Astrocyte of the hippocampus (primary cell): Measurements from ENCODE around the gene FBXW11.

Experiments
- DNase-seq: peaks from one replicate; pipeline ENCODE4 v3.0.0; 2011; ENCODE audit warnings: low read depth, low spot score

FBXW11 gene

DNA sequence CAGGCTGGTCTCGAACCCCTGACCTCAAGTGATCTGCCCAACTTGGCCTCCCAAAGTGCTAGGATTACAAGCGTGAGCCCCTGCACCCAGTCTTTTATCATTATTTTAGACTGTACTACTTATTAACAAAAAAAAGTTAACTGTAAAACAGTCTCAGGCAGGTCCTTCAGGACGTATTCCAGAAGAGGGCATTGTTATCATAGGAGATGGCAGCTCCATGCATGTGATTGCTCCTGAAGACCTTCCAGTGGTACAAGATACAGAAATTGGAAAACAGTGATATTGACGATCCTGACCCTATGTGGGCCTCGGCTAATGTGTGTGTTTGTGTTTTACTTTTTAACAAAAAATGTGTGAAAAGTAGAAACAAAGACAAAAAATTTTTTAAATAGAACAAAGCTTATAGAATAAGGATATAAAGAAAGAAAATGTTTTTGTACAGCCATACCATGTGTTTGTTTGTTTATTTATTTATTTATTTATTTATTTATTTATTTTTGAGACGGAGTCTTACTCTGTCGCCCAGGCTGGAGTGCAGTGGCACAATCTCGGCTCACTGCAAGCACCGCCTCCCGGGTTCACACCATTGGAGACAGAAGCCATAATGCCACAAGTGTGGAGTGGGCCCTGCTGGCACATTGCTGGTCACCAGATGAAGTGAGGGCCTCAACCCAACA lies 13.8 kb upstream of the FBXW11 start:
- peak; percentile 14 for DNase-seq

DNA sequence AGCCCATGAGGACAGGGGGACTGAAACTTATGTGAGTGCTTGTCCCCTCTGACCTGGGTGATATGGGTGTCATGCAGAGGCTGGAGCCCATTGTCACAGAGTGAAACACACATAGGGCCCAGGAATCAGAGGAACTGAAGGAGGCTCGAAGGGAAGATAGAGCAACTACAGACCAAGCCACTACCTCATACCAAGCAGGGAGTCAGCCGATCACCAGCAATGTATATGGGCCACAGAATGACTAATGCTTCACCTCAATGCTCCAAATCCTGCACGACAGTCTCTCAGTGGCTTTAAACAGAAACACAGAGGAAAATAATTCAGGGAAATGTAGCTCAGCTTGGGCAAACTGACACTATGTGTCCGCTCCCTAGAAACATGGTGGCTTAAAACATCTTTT lies 8.9 kb upstream of the FBXW11 start:
- no peak for DNase-seq

DNA sequence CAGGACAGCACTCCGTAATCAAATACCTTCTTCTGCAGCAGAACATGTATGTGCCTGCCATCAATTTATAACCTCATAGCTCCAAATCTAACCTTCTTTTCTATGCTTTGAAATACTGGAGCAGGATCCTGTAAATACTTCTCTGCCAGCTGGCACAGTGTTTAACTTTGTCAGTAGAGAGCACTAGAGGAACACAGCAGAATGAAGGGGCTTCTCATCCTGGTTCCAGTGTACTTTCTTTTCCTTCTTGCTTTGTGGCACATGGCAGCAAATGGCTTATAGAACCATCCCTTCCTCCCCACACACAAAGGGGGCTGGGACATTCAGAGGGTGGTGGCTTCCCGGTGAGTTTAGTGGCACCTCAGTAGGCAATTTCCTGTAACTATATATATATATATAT lies 3.8 kb upstream of the FBXW11 start:
- DNase-seq, result peak; percentile 55

DNA sequence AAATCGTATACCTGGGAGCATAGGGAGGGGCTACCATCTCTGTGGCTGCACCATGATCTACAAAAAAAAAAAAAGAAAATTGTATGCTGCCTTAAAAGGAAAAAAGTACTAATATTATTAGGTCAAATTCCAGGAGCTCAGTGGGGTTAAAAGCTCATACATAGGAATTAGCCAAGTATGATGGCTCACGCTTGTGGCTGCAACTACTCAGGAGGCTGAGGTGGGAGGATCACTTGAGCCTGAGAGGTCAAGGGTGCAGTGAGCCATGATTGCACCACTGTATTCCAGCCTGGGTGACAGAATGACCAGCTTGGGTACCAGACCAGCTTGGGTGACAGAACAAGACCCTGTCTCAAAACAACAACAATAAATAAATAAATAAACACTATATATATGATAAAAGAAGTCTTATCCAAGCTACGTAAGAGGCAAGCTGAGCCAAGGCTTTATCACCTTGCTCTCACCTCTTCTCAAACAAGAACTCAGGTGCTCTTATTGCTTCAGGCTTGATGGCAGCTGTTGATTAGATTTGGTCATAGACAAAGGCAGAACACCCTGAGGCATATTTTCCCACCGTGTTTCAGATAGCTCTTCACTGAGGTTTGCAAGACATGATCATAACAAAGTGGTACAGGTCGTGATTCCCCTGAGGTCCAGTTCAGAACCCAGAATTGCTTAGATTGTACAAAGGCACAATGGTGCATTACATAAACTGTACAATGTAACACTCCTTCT lies 3.3 kb upstream of the FBXW11 start:
- no peak for DNase-seq

DNA sequence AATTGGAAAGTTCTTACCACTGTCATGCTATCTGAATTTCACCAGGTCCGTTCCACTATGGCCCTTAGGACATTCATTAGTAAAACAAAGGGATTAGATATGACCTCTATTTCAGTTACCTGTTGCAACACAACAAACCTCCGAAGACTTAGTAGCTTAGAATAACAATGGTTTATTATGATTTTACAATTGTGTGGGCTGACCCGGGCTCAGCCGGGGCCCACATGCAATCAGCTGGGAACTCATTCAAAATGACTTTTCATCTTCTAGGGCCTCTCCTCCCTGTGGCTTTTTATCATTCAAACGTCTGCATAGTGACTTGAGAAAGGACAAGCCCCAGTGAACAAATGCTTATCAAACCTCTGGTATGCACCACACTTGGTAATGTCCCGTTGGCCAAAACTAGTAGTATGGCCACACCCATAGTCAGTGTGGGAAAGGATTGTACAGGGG lies 2.3 kb upstream of the FBXW11 start:
- peak; percentile 56 for DNase-seq

DNA sequence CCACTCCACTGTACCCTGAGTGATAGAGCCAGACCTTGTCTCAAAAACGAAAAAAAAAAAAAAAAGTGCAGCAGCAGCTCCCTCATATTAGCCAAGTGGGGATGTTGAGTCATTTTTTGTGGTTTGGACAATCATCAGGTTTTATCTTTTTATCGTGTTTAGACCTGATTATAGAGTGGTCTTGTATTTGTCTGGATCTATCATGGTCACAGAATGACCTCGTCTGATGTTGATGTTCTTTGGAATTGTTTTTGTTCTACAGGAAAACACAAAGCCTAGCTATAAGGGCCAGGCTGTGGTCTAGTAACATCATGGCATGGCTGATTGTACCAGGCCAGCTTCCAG lies 1.6 kb upstream of the FBXW11 start:
- DNase-seq, result peak; percentile 69

DNA sequence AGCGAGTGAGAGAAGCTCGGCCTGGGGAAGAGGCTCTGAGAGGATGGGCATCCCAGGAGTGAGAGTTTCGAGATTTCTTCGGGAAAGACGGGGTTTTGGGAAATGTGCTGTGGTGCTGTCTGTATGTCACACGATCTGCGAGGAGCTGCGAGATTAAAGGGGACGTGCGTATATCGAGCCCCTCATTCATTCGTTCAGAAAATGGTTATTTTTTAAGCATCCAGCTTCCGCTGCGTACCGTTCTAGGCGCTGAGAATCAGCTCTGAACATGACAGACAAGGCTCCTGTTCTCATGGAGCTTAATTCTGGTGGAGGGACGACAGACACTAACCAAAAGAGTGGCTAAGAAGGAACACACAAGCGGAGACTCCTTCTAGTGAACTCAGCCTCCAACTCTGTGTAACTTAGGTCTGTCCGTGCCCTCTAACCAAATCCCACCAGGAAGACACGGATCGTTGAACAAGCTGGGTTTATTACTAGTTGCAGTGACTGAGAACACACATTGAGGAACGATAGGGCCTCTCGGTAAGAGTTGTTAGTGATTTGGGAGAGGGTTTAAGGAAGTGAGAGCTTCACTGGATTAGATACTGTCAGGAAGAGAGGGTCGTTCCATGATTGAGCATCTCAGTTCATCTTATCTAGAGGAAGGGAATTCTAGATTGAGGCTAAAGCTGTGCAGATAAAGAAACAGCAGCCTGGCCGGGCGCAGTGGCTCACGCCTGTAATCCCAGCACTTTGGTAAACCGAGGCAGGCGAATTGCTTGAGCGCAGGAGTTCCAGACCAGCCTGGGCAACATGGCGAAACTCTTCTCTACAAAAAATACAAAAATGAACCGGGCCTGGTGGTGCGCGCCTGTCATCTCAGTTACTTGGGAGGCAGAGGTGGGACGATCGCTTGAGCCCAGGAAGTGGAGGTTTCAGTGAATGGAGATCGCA lies 1.0 kb upstream of the FBXW11 start:
- no peak for DNase-seq

DNA sequence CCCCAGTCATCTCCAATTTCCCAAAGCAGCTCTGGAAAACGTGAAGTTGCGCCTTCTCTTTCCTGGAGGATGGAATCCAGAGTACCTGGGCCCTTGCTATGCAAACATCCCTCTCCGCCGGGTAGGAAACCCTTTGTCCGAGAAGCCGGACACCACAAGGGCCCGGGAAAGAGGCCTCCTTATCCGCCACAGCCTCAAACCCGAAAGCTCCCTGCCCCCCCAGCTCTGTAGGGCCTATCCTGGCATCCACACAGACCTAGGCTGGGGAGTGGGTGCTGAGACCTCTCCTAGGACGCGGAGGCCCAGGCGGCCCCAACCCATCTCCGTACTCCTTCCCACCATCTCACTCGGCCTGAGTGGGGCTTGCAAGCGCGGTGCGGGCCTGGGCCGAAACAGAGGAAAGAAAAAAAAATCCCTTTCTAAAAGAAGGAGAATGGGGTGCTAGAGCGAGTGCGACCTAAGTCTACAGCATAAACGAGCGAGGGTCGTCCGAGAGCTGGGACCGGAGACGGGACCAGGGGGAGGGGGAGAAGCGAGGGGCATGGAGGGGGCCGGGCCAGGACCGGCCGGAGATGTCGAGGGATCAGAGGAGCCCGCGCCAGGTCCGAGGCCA lies 624 bp downstream of the FBXW11 start:
- DNase-seq, result peak; percentile 60

DNA sequence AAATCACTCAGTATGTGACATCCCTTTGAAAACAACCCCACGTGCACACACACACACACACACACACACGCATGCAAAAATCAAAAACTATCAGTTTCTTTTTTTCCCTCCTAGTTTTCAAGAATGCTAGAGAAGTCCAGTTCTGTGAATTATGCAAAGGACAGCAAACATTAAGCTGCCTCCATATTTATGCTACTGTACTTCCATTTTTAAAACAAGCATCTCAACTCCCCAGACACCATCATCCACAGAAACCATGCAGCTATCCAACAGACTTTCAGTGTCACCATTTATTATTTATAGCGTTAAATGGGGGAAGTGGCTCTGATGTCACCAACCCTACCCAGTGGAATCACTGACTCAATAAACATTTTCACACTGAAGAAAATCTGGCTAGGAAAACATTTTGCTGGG lies 1.6 kb downstream of the FBXW11 start:
- DNase-seq, result peak; percentile 27

DNA sequence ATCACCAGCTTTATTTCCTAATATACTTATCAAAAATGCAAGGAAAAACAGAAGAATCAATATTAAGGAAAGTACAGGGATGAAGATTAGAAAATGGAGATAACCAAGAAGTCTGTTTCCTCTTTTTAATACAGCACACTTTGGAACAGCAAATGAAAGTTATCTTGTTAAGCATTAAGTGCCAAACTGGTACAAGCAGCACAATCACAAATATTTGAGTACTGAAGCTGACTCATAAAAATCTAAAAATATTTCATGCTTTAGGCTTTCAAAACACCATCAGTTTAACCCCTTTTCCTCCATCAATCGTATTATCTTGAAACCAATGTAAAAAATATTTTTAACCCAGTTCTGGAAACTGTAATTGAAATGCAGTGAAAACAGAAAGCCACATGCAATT lies 2.7 kb downstream of the FBXW11 start:
- no peak for DNase-seq

DNA sequence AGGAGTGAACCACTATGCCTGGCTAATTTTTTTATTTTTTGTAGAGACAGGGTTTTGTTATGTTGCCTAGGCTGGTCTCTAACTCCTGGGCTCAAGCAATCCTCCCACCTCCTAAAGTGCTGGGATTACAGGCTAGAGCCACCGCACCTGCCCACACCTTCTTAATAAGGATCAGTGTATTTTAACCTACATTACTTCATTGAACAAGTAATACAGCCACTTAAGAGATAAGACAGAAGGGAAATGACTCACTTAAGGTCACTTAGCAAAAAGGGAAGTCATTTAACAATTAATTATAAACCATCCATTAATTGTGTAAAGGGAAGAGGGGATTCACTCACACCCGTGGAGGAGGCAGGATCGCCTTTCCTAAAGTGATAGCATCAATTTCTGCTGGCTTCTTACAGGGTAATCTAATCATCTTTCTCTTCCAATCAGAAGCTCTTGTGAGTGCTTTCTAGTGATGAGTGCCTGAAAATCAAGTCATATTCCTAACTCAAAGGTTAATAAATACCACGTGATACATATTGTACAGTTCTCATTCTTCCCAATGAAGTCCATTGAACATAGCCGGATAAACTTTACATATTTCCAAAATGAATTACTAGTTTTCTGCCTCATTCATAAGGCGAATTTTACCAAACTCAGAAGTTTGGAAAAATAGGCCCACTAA lies 3.5 kb downstream of the FBXW11 start:
- DNase-seq, result no peak

DNA sequence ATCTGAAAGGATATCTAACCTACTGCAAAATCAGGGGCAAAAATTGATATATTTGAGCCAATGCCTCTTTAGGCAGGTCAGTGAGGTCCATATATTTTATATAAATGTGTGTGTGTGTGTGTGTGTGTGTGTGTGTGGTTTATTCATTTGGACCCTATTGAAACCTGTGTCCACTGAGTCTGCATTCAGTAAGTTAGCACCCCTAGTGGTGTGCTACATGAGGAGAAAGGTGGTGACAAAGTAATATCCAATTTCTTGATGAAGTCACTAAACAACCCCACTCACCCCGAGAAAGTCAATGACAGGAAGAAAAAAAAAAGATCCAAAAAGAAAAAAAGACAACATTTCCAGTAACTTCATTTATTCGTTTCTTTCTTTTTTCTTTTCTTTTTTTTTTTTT lies 4.1 kb downstream of the FBXW11 start:
- DNase-seq, result peak; percentile 16

DNA sequence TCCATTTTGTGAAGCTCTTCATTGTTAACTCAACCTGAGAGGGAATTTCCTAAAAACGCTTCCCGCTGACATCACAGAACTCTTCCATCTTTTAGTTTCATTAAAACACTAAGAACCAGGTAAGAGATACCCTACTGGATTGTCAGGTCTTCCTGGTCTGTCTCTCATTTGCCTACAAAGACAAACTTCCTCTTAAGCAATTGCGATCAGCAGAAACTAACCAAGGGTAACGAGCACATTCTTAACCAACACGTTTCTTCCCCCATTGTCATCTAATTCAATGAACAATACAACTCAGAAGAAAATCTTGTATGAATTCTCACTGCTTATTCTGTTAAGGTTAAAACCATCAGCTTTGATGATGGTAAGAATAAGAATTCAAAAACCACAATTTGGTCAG lies 6.6 kb downstream of the FBXW11 start:
- DNase-seq, result no peak

DNA sequence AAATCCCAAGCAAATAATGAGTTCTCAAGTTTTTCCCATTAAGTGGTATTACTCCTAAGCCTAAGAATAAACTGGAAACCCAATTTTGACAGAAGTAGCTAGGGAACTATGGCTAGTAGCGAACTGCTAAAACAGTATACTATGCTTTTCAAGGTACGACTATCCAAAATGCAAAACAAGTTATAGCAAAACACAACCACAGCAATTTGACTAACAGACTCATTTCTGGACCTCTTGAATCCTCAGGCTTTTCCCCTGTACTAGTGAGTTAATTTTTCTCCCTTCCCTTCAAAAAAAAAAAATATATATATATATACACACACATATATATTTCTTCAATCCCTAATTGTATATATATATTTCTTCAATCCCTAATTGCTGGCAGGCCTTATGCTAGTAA lies 7.3 kb downstream of the FBXW11 start:
- no peak for DNase-seq

DNA sequence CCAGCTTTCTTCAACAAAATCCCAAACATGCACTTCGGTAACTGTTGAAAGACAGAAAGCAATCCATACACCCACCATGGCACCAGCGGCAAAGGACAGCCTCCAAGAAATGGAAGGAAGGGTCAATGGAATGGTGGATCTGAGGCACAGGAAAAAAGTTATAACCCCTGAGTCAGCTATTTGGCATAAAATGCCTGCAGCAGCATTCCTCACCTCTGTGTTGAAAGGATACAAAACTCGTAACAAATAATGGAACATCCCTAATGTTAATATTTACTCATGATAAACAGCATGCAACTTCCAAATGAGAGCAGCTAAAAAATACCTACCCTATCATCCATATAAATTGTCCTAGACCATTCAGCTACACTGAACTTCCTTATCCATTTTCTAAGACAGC lies 9.4 kb downstream of the FBXW11 start:
- peak; percentile 18 for DNase-seq

DNA sequence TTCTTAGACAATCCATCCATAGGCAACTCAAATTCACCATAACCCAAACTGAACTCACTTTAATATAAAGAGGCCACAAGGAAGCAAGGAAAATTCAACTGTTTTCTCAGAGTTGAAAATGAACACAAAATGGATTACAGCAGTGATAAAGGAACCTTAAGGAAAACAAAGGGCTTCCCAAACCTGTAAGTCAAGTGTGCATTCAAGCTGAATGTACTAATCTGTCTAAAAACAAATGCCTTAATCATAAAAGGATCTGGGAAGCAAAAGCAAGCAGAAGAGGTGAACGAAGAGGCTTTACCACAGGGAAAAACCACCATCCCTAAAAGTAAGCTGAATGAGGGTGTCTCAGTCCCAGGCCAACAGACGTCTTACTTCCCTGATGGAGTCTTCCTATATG lies 13.6 kb downstream of the FBXW11 start:
- DNase-seq, result no peak

DNA sequence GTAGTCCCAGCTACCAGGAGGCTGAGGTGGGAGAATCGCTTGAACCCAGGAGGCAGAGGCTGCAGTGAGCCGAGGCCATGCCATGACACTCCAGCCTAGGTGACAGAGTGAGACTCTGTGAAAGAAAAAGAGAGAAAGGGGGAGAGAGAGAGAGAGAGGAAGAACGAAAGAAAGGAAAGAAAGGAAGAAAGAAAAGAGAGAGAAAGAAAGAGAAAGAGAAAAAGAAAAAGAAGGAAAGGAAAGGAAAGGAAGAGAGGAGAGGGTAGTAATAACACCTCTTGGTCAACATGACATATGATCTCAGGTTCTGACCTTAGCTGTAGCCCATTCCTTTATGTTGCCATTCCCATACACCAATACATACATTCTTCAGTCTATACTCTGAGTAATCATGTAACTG lies 14.1 kb downstream of the FBXW11 start:
- no peak for DNase-seq

DNA sequence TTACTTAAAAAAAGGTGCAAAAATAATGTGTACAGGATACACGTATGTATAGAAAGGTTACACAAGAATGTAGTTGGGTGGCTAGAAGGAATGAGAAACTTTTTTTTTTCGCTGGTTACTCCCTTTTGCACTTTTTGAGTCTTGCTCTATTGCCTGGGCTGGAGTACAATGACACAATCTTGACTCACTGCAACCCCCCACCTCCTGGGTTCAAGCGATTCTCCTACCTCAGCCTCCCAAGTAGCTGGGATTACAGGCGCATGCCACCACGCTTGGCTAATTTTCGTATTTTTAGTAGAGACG lies 15.8 kb downstream of the FBXW11 start:
- no peak for DNase-seq

DNA sequence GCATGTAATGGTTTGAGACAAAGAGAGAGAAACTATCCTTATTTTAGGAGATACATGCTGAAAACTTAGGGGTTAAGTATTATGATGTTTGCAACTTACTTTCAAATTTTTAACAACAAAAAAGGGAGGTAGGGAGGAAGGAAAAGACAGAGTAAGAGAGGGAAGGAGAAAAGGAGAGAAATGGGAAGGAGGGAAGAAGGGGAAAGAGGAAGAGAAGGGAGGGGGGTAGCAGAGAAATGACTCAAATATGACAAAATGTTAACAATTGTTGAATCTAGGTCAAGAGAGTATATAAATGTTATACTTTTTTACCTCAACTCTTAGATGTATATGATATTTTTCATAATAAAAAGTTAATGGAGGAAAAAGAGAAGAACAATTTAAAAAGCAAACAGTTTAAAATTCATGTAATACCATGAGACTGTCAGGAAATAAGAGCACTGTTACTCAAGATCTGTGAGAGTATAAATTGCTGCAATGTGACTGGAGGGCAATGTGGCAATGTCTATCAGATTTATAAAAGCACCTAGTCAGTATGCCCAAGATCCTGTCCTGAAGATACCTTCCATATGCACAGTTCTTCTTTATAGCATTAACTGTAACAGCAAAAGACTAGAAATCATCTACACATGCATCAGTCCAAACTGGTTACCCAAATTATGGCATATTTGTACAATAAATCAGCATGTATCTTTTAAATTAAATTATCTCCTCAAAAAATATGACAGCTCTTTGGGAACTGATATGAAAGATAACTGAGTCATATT lies 16.3 kb downstream of the FBXW11 start:
- no peak for DNase-seq

DNA sequence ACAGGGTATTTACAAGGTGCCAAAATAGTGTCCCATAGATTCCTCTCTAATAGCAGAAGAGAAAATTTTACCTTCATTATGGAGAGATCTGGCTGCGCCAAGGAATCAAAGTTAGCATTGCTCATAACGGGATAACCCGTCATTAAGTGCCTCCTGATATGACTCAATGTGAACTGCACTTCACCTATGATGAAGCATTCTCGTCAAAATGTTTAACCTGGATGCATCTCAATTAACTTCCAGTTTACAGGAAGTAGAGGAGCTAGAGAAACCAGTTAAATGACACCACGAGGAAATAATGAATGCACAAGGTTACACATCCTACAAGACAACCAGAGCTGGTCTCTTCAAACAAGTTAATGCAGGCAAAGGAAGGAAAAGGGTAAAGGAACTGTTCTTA lies 17.2 kb downstream of the FBXW11 start:
- DNase-seq, result peak; percentile 27

DNA sequence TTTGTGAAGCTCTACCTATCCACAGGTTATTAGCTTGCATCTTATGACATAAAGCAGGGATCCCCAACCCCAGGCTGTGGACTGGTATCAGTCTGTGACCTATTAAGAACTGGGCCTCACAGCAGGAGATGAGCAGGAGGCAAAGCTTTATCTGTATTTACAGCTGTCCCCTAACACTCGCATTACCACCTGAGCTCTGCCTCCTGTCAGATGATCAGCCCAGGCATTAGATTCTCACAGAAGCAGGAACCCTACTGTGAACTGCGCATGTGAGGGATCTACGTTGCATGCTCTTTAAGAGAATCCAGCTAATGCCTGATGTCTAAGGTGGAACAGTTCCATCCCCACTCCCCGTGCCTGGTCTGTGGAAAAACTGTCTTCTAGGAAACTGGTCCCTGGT lies 19.7 kb downstream of the FBXW11 start:
- DNase-seq, result no peak
